ENCODE results near the gene UNC45B. TPM values are rescaled to one million over a fixed set of nuclear protein-coding genes. Genes with fewer than 3 reads are reported as not detected.

The UNC45B gene
- total RNA-seq, 1 experiment from 2014 or later, result 0.07 TPM

- TF ChIP-seq PRDM15 (CRISPR knock-in tag; IDR thresholded peaks at IDR 0.05) (no peak), NFATC4 (CRISPR knock-in tag; IDR thresholded peaks at IDR 0.05) (no peak)
Measured at GRCh38 chr17:35188111-35188510, 40.5 kb downstream of the UNC45B start (continued).

- ChIA-PET POLR2A (no interaction called here), CTCF (no interaction called here)
- Mint-ChIP-seq H3K4me1 (no peaks in the 10 kb centered on the region), H3K36me3 (0 out of 2 replicates have a peak, but pooled peaks cover 2% of the 10 kb centered on the region), H3K27ac (no peak overlapping the region), H3K27me3 (ENCODE audit: low read depth) (peaks cover 17% of the 10 kb centered on the region), H3K9me3 (peaks cover 10% of the 10 kb centered on the region), H3K4me3 (no peak overlapping the region)
- DNase-seq (ENCODE audit: low spot score), result no peak
- no peak for ATAC-seq
- TF ChIP-seq FOXP4 (CRISPR knock-in tag; IDR thresholded peaks at IDR 0.05) (no peak), ZMAT4 (CRISPR knock-in tag; IDR thresholded peaks at IDR 0.05) (no peak), ZNF532 (CRISPR knock-in tag; IDR thresholded peaks at IDR 0.05; ENCODE audit: borderline replicate concordance) (no peak), ATF6 (CRISPR knock-in tag; IDR thresholded peaks at IDR 0.05) (no peak), GRHL2 (CRISPR knock-in tag; IDR thresholded peaks at IDR 0.05; ENCODE audit: insufficient replicate concordance, severe bottlenecking) (no peak), ZNF423 (CRISPR knock-in tag; IDR thresholded peaks at IDR 0.05) (no peak), TP53 (CRISPR knock-in tag; IDR thresholded peaks at IDR 0.05) (no peak)
Measured at GRCh38 chr17:35189291-35189690, 41.7 kb downstream of the UNC45B start.

GRCh38 chr17:35191001-35191695 lies 43.5 kb downstream of the UNC45B start:
- Mint-ChIP-seq H3K4me1 (no peaks in the 10 kb centered on the region), H3K27ac (no peak overlapping the region), H3K36me3 (peaks cover 8% of the 10 kb centered on the region), H3K27me3 (ENCODE audit: low read depth) (peaks cover 13% of the 10 kb centered on the region), H3K9me3 (peaks cover 17% of the 10 kb centered on the region), H3K4me3 (no peak overlapping the region)
- ChIA-PET CTCF (no interaction called here), POLR2A (no interaction called here)
- no peak for DNase-seq (ENCODE audit: low spot score)
- no peak for ATAC-seq
- TF ChIP-seq ZNF671 (CRISPR knock-in tag; IDR thresholded peaks at IDR 0.05) (no peak), NFE2L1 (CRISPR knock-in tag; IDR thresholded peaks at IDR 0.05) (no peak), NR3C1 (CRISPR knock-in tag; conservative IDR thresholded peaks at IDR 0.05; ENCODE audit: low read depth) (no peak), ZNF219 (CRISPR knock-in tag; IDR thresholded peaks at IDR 0.05; ENCODE audit: borderline replicate concordance) (no peak), HMGXB4 (CRISPR knock-in tag; IDR thresholded peaks at IDR 0.05) (no peak), MYBL2 (CRISPR knock-in tag; IDR thresholded peaks at IDR 0.05) (no peak), ZNF423 (CRISPR knock-in tag; IDR thresholded peaks at IDR 0.05) (no peak)
